Parathyroid adenoma (tissue), 2 donors: ENCODE data around the gene USP7.

Experiments
- H2AFZ ChIP-seq: fragments of 300-600 bp; sonication (generic); one replicate; pipeline ENCODE4 v1.7.0; 2017; ENCODE audit warnings: antibody characterized with exemption, mild to moderate bottlenecking
- H3K27ac ChIP-seq: fragments of 300-600 bp; sonication (generic); one replicate; pipeline ENCODE4 v1.7.0; 2017
- H3K27me3 ChIP-seq: fragments of 300-600 bp; sonication (generic); one replicate; pipeline ENCODE4 v1.7.0; 2017; ENCODE audit warnings: low read length; ENCODE audit not compliant: control insufficient read depth, insufficient read depth
- H3K36me3 ChIP-seq: fragments of 300-600 bp; sonication (generic); one replicate; pipeline ENCODE4 v1.7.0; 2017; ENCODE audit warnings: low read length; ENCODE audit not compliant: control insufficient read depth, insufficient read depth
- H3K4me1 ChIP-seq: fragments of 300-600 bp; sonication (generic); one replicate; pipeline ENCODE4 v1.7.0; 2017; ENCODE audit warnings: control low read depth
- H3K4me2 ChIP-seq: fragments of 300-600 bp; sonication (generic); one replicate; pipeline ENCODE4 v1.7.0; 2017; ENCODE audit warnings: low read length
- H3K4me3 ChIP-seq: fragments of 300-600 bp; sonication (generic); one replicate; pipeline ENCODE4 v1.7.0; 2017; ENCODE audit warnings: low read depth, low read length
- H3K79me2 ChIP-seq: fragments of 300-600 bp; sonication (generic); one replicate; pipeline ENCODE4 v1.7.0; 2017; ENCODE audit warnings: control low read depth
- H3K9ac ChIP-seq: fragments of 300-600 bp; sonication (generic); one replicate; pipeline ENCODE4 v1.7.0; 2017; ENCODE audit warnings: mild to moderate bottlenecking
- H3K9me3 ChIP-seq: fragments of 300-600 bp; sonication (generic); one replicate; pipeline ENCODE4 v1.7.0; 2017; ENCODE audit warnings: low read length; ENCODE audit not compliant: control insufficient read depth
- TF ChIP-seq, protein P1 (sequence below): fragments of 300-600 bp; sonication (generic); IDR thresholded peaks from one replicate; pipeline ENCODE4 v1.7.0; 2017; ENCODE audit warnings: antibody characterized with exemption, mild to moderate bottlenecking
- donor health status: primary hyperparathyroidism.

USP7 gene

GRCh38 chr16:8848231-8848938 is 115.3 kb downstream of the USP7 start:
- no peak overlapping the region for H2AFZ ChIP-seq
- no peaks in the 10 kb centered on the region for H3K36me3 ChIP-seq
- TF ChIP-seq, protein P1, sequence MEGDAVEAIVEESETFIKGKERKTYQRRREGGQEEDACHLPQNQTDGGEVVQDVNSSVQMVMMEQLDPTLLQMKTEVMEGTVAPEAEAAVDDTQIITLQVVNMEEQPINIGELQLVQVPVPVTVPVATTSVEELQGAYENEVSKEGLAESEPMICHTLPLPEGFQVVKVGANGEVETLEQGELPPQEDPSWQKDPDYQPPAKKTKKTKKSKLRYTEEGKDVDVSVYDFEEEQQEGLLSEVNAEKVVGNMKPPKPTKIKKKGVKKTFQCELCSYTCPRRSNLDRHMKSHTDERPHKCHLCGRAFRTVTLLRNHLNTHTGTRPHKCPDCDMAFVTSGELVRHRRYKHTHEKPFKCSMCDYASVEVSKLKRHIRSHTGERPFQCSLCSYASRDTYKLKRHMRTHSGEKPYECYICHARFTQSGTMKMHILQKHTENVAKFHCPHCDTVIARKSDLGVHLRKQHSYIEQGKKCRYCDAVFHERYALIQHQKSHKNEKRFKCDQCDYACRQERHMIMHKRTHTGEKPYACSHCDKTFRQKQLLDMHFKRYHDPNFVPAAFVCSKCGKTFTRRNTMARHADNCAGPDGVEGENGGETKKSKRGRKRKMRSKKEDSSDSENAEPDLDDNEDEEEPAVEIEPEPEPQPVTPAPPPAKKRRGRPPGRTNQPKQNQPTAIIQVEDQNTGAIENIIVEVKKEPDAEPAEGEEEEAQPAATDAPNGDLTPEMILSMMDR: no peak
- H3K4me2 ChIP-seq: no peak overlapping the region
- H3K27me3 ChIP-seq: no peaks in the 10 kb centered on the region
- no peak overlapping the region for H3K9ac ChIP-seq
- no peak overlapping the region for H3K27ac ChIP-seq
- H3K4me1 ChIP-seq: no peaks in the 10 kb centered on the region
- H3K79me2 ChIP-seq: no peaks in the 10 kb centered on the region
- H3K9me3 ChIP-seq: no peaks in the 10 kb centered on the region
- H3K4me3 ChIP-seq: no peak overlapping the region

DNA sequence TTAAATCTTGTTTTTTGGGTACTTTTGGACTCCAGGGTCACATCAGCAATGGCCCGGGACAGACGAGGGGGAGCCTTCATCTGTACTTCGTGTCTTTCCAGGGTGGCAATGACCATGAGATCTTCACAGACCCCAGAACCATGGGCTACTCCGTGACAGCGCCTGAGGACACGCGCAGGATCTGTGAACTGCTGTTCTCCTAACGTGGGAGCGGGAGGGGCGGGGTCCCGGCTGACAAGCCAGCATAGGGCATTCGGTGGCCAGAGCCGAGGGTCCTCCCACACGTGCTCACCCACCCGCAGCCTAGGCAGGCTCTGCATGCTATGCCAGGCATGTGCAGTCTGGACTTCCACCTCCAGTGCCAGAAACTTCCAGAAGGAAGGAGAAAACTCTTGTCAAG is 116.1 kb downstream of the USP7 start:
- no peaks in the 10 kb centered on the region for H3K9me3 ChIP-seq
- H3K9ac ChIP-seq: no peak overlapping the region
- TF ChIP-seq, protein P1: no peak
- H2AFZ ChIP-seq: no peak overlapping the region
- no peaks in the 10 kb centered on the region for H3K36me3 ChIP-seq
- no peak overlapping the region for H3K27ac ChIP-seq
- no peak overlapping the region for H3K4me2 ChIP-seq
- no peaks in the 10 kb centered on the region for H3K27me3 ChIP-seq
- no peaks in the 10 kb centered on the region for H3K4me1 ChIP-seq
- no peaks in the 10 kb centered on the region for H3K79me2 ChIP-seq
- no peak overlapping the region for H3K4me3 ChIP-seq

DNA sequence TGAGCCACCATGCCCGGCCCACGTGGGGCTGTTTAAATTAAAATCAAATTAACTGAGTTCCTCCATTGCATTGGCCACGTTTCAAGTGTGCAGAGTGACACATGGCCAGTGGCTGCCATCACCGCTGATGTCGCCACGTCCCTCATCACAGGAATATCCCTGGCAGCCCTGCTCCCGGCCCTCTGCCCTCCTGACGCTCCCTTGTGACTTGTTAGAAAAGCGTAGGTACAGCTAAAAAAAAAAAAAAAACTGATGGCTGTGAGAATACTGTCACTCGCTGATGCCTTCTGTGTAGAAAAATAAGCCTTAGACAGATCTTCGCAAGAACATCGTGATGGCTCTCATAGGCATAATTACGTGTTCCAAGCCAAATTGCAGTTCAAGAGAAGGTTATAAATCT is 116.6 kb downstream of the USP7 start:
- no peak overlapping the region for H3K4me2 ChIP-seq
- no peaks in the 10 kb centered on the region for H3K79me2 ChIP-seq
- no peaks in the 10 kb centered on the region for H3K36me3 ChIP-seq
- H3K27me3 ChIP-seq: no peaks in the 10 kb centered on the region
- H3K9ac ChIP-seq: no peak overlapping the region
- no peak overlapping the region for H3K4me3 ChIP-seq
- peaks cover under 1% of the 10 kb centered on the region for H3K4me1 ChIP-seq
- no peaks in the 10 kb centered on the region for H3K9me3 ChIP-seq
- TF ChIP-seq, protein P1: no peak
- no peak overlapping the region for H3K27ac ChIP-seq
- H2AFZ ChIP-seq: no peak overlapping the region

DNA sequence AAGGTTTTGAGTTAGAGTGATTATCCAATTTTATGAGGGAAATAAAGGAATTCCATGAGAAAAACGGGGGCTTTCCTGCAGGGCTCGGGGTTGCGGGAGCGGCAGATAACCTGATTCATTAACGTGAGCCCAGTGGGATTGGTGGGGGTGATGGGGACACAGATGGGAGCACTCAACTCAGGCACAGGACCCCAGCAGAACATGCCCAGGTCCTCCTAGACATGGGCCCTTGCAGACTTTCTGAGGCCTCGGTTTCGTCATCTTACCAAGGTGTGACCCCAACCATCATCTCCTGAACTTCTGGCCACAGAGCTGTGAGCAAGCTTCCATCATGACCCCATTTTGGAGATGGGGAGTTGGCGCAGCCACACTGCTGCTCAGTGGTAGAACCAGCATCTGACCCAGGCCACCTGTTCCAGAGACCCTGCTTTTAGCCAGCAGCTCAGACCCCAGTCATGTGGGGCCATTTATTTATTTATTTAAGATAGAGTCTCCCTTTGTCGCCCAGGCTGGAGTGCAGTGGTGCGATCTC is 117.2 kb downstream of the USP7 start:
- Histone ChIP-seq H3K36me3 (no peaks in the 10 kb centered on the region), H3K4me3 (no peak overlapping the region), H3K9ac (no peak overlapping the region), H2AFZ (no peak overlapping the region), H3K27me3 (no peaks in the 10 kb centered on the region), H3K27ac (no peak overlapping the region), H3K4me2 (no peak overlapping the region), H3K4me1 (peaks cover 2% of the 10 kb centered on the region), H3K79me2 (no peaks in the 10 kb centered on the region), H3K9me3 (no peaks in the 10 kb centered on the region)
- TF ChIP-seq, protein P1: no peak
